DMS 273 (cell line): ENCODE results near the gene CACNA2D3.
A peak's percentile ranks its signal among the peaks of the same experiment; 100 is the strongest.

Experiments used
- DNase-seq: peaks from one replicate; lab custom pipeline; 2025; ENCODE audit not compliant: unreplicated experiment; lab: John Stamatoyannopoulos, UW

Gene CACNA2D3

DNA sequence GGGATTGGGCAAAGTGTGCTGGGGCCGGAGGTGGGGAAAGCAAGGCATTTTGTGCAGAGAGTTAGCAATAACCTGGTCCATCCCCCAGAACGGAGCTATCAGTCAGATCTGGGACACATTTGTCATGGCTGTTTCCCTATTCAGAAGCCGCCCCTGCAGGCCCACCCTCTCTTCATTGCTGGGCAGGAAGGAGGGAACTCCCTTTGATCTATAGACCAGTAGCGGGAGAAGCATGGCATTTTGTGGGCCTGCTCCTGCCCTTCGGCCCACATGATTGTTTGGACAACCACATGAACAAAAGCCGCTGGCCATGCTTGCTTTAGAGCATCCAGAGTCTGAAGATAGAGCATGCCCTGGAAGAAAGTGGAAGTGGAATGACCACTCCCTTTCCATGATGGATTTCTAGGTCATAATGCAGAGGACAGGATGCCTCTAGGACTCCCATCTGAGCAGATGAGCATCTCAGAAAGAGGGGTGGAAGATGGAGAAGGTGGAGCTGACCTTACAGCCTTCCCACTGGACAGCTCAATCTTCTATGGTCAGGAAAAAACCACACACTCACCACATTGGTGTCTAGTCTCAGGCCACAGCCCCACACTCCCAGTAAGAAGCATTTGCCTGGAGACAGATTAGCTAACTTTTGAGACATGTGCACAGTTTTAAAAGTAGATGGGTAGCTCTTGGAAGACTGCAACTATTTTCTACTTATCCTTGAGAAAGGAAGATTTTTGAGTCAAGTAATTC is 817.4 kb downstream of the CACNA2D3 start:
- no peak for DNase-seq

DNA sequence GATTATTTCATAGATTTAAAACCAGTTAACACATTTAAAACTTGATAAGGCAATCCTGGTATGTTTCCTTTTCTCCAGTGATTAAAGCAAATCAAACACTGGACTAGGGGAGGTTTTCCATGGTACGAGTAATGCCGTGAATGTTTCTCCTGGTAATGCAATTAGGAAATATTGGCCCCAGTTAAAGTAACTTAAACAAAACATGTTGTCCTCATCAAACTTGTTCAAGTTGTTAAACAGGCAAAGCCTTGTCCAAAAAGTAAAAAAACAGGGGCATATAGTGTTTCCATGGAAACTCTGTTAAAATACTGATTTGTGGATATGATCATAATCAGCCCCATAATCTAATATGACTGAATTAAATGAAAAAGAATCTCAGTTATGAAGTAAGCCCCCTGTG is 818.6 kb downstream of the CACNA2D3 start:
- DNase-seq, result no peak

DNA sequence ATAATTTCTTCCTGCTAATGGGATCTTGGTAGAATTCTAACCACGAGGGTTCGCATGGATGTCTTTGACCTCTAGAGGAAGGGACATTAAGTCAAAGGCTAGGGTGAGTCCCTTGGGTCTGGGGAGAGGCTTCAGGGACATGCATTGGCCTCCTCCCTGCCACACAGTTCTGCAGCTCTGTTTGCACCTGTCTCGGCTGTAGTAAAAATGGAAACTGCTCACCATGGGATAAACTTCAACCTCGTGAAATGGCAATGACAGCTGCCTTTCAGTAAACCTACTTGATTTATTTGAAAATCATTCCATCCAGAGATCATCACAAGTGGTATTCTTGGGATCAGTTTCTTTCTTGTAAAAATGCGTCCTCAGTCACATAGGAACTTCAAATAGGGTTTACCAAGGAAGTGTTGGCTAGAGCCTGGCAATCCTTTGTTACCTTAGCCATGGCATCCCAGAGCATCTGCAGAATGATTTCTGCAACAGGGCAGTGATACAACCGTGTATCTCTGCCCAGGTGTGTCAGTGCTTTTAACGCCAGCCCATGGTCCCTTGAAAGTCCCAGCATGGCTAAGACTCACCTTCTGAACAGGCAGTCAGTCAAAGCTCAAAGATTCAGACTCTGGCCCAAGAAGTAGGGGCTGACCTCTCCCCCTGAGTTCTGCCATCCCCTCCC is 819.5 kb downstream of the CACNA2D3 start:
- DNase-seq, result no peak

DNA sequence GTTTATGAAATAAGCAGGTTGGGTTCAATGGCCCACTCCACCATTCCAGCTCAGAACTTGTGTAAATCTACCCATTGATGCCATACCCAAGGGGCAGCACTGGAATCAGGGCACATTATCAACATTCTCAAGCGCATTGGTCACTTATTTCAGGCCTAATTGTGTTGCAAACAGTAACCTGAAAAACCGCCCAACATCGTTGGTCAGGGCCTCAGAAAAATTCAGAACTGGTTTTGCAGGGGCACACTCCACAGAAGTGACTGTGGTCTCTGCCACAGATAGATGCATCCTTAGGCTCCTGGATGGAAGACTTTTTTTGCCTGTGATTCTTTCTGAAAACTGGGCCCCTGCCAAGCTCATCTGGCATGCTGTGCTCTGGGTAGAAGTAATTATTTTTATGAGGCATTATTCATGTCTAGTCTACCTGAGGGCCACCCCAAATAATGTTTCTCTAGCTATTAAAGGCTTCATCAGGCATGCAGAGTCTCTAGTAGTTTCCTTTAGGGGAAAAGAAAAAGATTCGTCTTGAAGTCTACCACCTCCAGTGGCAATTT is 827.2 kb downstream of the CACNA2D3 start:
- peak; percentile 5 for DNase-seq

DNA sequence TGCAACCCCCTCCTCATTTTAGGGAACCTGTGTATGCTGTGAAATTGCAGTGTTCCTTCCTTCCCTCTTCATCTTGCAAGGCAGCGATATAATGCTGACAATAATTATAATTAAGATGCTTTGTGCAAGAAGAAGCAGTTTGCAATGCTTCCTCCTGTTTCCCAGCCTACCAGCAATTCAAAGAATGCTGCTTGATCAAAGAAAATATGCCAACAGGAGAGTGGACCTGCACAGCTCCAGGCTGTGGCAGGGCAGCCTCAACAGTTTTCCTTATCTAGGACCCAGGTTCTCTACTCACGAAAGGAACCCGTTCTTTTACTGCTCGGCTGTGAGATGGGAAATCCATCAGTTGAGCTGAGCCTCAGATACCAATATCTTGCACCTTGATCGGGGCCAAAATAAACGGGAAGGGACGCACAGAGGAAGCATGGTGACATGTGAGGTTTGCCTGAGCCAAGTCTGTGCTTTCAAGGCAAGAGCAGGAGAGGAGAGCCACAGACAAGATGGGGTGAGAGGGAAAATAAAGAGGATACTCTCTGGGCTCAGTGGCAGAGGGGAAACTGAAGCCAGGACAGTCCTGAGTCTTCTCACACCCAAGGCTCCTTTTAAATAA is 828.1 kb downstream of the CACNA2D3 start:
- DNase-seq, result no peak

DNA sequence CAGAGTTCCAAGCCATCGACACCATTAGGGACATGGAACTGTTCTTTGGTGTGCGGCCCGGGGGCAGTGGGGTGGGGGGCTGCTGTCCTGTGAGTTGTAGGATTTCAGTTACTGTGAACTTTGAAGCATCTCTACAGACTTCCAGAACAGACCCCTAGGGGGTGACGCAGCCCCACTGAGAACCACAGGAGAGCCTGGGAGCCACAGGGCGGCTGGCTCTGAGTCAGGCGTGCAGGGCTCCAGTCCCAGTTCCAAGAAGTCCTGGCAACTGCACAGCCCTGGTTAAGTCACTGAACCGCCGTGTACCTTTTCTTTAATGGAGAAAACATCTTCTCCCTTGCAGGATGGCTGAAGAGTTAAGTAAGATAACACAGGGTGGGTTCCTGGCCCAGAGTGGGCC is 829.1 kb downstream of the CACNA2D3 start:
- DNase-seq, result peak; percentile 79

DNA sequence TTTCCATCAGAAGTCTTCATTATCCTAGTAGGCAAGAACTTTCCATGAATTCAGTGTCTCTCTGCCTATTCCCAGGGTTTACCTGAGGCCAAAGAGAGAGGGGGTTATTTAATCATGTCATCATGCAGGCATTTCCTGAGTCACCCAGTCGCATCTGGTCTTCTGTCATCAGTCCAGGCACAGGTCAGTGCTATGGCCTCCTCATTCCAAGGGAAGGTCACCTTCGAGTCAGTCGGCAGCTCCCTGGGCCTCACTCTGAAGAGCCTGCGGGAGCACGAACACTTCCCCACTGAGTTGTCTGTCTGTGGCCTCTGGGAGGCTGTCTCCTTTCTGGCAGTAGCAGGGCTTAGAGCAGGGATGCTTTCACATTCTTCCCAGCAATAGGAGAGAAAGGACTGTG is 831.7 kb downstream of the CACNA2D3 start:
- DNase-seq, result no peak

DNA sequence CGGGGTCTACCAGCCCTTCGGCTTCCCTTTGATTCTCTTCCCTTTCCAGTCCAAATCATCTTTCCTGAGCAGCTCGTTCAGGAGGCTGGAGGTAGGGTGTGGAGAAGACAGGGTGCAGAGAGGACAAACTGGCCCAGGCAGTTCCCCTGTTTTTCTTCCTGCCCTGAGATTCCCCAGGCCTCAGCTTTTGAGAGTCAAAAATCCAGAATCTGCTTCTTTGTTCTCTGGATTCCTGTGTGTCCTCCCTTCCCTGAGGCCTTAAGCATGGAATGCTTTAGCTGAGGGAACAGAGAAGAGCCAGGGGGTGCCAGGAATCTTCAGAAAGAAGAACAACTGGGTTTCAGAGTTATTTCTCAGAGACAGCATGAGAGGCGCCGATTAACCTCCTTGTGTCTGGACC is 832.2 kb downstream of the CACNA2D3 start:
- no peak for DNase-seq

DNA sequence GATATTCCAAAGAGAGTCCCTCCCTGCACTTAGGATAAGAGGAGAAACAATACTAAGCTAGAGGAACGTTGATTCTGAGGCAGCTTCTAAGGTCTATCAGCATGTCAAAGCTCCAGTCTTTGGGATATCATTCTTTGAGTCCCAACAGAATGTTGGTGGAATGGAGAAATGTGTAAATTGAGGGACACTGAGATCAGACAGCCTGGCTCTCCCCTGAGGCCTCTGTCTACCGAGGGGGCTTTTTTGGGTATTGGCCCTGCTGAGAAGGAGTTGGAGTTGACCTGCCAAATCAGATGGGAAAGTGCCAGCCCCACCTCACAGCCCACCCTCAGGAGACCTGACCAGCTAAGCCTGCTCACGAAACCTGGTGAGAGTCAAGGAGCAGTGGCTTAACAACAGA is 833.1 kb downstream of the CACNA2D3 start:
- DNase-seq, result no peak

DNA sequence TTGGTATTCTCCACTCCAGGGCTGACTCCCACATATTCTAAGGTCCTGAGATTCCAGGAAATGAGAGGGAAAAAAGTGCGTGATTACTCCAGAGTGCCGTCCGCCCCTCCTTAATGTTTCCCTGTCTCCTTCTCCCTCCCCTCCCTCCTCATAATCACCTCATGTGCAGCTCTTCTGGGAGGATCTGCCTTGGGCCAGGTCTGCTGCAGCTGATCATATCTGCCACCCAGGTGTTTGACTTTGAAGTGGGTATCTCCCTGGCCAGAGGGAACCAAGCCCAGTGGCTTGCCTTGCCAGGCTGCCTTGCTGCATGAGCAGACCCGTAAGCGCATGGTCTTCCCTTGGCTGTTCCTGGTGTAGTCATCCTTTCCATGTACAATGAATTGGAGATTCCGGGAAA is 833.6 kb downstream of the CACNA2D3 start:
- no peak for DNase-seq

DNA sequence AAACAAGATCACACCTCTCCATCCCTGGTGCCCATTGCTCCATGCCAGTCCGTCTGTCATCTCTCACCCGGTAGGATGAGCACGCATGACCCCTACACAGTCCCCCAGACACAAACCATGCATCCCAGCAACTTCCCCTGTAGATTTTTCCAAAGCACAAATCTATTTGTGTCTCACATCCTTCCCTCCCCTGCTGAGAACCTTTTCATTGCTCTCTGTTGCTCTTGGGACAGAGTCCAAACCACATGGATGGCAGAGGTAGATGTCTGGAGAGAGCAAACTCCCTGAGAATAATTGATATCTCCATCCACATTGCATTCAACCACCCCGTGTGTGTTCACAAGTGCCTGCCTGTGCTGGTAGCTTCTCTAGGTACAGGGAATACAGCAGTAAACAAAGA is 835.4 kb downstream of the CACNA2D3 start:
- no peak for DNase-seq

DNA sequence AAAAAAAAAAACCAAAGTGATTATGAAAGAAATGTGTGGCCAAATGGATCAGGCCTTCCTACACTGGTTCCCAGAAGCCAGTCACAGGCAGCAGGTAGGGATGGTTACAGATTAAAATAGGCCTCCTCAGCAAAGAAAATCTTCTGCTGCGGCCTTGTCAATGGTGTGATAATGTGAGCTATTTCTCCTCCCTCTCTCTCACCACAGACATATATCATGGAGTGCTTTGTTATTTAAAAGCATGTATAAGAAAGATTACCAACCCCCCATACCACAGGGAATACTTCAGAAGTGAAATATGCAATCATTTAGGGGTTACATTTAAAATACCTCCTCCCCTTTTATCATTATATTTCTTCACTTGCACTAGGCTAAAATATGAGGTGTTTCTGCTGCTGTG is 837.7 kb downstream of the CACNA2D3 start:
- DNase-seq, result no peak

DNA sequence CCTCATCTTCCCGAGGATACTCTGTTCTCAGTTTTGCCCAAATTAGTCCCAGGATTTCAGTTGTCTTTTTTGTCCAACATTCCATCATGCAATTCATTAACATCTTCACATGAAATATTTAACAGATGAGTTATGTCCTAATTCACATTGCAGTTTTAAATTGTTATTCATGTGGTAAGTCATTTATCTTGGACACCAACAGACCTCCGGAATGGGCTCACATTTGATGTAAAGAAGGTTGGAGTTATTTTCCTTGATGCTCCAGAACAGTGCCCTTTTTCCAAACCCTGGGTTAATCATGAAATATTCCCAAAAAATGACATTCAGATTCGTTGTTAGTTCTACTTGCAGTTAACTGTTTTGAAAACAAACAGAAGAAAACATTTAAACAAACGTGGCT is 838.3 kb downstream of the CACNA2D3 start:
- no peak for DNase-seq

DNA sequence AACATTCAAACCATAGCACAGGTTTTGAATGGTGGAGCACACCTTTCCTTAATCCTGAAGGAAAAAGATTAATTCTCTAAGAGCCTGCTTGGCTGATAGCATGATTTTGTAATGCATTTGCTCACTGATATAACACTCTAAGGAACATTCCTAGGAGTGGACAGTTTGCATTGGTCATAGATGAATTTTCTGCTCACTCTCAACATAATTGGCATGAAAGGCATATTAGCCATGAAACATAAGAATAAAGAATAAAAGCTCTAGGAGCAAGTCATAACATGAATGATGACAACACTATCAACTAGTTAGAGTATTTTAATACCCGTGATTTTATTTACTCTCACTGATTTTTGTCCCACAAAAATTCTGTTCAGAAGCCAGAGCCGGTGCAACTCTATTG is 839.8 kb downstream of the CACNA2D3 start:
- no peak for DNase-seq

DNA sequence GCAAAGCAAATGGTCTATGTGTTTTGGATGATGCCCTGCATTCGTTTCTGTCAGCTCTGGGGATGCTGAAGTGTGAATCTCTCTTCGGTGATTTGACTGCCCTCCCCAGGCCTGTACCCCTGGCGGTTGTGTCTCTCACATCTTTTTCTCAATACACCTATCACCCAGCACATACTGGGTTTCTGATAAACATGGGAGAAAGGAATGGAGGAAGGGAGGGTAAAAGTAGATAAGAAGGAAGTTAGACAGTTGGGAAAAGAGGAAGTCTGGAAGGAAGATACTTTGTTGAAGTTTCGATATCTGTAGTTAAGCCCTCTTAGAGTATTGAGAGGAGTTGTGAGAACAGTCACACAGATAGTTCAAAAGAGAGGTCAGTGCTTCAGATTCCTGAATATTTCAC is 841.3 kb downstream of the CACNA2D3 start:
- DNase-seq, result no peak

DNA sequence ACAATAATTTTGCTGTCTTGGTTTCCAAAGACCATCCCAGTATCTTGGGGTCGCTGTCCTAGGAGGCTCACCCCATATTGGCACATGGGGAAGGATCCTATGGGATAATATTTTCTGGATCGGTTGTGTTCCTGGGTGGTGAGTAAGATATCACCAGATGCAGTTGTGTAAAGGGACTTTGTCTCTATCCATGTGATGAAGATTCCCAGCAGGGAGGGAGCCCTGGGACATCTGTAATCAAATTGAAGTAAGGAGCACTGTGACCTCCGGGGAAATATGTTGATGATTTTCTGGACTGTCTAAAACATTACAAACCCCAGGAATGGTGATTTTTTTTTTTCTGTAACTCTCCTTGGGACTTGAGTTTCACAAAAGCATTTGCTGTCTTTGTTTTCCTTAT is 841.7 kb downstream of the CACNA2D3 start:
- no peak for DNase-seq

DNA sequence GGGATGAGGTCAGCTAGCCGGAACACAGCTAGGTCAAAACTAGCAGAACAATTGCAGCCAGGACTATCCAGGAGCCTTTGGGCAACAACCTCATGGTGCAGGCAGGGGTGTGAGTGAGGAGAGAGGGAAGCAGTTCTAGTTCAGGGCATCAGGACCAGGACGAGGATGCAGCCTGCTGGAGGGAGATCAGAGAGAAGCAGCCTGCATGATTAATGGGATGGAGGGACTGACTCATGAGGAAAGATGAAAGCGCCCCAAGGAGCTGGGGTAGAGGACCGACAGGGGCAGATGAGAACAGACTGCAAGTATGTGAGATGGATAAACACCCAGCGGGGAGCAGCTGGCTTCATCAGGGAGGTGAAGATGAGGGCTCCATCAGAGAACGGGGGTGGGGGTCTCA is 843.4 kb downstream of the CACNA2D3 start:
- no peak for DNase-seq

DNA sequence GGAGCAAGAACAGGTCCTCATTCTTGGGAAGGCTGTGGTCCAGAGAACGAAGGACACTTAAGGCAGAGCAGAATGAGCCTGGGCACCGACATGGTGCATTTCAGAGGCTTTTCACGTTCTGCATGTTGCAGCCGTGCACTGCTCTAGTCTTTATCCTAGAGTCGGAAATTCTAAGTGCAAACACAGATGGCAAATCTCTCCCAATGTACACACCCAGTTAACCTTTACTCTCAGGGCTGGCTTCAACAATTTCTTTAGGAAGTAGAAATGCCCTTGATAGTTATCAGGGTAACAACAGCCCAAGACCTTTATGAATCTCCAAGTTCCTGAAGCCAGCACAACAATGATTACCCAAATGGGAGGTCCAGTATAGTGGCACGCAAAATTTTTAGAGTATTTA is 844.6 kb downstream of the CACNA2D3 start:
- DNase-seq, result no peak

DNA sequence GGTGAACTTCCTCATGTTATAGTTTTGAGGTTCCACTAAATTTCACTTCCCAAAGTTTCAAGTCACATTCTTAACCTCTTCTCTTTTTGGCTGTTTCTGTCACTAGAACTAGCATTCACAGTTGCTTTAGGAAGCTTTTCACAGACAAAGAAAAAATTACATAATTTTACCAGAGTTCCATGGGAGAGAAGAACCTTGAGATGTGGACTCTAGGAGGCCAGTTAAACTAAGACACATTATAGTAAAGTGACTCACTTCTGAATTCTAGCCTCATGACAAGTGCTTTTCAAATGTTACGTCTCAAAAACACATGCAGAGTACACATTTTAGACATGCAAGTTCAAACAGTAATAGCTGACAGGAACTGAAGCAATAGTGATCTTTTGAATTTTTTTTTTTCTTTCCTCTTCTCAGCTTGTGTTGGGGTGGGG is 845.4 kb downstream of the CACNA2D3 start:
- no peak for DNase-seq

DNA sequence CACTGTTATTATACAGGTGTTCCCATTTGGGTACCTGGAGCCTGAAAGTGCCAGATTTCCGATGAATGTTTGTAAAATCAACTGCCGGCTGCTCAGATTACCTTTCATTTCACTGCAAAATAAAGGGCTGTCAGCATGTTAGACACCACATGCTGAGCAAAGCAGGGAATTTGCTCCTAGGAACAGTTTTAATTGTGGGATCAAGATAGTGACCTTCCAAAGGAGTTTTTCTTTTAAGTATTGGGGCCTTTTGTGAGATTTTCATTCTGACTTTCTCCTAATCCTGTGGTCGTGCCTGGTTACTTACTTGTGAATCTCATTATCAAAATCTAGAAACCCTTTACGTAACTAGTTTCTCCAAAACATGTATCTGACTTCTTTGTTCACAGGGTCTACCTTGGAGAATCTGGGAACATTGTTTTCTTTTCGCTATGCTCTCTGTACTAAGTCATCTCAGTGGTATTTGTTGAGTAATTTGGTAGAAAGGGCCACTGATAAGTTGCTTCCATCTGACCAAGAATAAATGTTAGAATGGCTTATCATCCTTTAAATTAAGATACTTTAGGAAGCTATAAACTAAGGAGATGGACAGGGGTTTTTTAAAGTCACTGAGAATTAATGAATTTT is 846.3 kb downstream of the CACNA2D3 start:
- no peak for DNase-seq

DNA sequence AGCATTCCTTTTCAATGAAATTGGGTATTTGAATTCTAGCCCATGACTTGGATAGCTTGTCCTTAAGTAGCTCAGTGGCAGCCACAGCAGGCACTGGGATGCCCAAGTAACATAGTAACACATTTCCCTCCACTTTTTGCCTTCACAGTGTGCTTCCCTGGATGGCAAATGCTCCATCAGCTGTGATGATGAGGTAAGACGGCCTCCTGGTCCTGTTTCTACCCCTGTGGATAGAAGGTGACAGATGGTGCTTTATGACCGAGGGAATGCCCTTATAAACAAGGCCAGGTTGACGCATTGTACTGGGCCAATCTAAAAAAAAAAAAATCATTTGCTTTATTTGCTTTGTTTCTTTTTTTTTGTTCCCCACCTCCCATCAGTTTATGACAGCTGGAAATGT is 847.3 kb downstream of the CACNA2D3 start:
- peak; percentile 90 for DNase-seq

DNA sequence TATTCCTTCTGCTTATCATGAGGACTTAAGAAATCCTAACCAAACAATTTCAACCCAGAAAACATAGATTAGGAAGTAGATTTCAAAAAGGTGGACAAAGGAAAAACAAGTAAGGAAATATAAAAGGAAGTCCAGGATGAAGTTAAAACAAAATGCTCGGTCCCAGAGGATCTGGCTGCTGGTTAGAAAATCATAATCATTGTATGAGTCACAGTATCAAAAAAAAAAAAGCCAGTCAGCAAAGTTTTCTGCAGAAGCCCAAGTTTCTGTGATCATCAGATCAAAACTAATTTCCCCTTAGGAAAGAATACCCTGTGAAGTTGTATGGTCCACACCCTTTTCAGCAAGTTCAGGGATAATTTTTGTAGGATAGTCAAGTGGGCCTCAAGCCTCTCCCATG is 848.5 kb downstream of the CACNA2D3 start:
- no peak for DNase-seq
